Embryonic facial prominence (tissue), 1 donor: ENCODE data around the gene LAMC1.
"Not testable (repeated sequence)": the region's sequence is repeated elsewhere in the genome, so short reads cannot be mapped to it uniquely, and the experiment has no call there.

Experiments
- DNase-seq: peaks from one replicate; pipeline ENCODE4 v3.0.0-alpha.2; 2016; ENCODE audit errors: extremely low spot score

LAMC1 gene

DNA sequence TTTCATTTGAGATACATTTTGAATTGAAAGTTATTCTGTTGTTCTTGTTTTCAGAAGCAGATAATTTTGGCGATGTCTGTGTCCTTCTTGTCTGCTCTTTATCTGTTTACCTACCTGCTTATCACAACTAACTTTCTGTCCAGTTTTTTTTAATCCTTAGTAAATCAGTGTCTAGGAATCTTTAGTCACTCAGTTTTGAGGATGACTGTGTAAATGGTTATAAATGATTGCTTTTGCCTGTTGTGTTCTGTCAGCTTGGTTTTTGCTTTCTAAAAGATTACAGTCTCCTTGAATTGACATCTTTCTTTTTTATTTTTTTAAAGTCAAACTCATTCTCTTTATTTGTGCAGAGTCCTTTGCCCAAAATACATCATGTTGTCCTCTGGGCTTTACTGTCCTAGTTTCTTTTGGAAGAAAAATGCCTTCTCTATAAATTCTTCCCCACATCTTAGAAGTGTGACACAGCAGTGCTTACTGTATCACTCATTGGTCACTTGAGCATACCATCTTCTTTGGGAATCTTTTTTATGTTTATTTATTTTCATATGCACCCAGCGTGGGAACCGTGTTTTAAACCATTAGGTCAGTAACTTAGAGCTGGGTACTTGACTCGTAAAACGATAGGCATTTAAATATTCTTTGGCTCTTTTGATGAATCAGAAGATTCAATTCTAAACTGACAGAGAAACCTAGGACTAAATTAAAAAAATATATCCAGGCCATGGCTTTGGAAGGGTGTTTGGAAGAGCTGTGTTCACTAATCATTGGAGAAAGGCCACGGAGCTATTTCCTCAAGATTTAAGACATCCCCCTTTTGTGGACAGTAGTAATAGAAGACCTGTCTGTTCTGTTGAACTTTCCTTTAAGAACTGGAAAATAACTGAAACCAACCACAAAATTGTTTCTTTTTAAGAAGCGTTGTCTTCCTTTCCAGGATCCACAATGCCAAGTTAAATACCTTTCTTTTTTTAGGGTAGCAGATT lies 20.9 kb downstream of the LAMC1 start:
- DNase-seq = no peak

GRCh38 chr1:183044893-183045649 lies 21.9 kb downstream of the LAMC1 start:
- DNase-seq = no peak

DNA sequence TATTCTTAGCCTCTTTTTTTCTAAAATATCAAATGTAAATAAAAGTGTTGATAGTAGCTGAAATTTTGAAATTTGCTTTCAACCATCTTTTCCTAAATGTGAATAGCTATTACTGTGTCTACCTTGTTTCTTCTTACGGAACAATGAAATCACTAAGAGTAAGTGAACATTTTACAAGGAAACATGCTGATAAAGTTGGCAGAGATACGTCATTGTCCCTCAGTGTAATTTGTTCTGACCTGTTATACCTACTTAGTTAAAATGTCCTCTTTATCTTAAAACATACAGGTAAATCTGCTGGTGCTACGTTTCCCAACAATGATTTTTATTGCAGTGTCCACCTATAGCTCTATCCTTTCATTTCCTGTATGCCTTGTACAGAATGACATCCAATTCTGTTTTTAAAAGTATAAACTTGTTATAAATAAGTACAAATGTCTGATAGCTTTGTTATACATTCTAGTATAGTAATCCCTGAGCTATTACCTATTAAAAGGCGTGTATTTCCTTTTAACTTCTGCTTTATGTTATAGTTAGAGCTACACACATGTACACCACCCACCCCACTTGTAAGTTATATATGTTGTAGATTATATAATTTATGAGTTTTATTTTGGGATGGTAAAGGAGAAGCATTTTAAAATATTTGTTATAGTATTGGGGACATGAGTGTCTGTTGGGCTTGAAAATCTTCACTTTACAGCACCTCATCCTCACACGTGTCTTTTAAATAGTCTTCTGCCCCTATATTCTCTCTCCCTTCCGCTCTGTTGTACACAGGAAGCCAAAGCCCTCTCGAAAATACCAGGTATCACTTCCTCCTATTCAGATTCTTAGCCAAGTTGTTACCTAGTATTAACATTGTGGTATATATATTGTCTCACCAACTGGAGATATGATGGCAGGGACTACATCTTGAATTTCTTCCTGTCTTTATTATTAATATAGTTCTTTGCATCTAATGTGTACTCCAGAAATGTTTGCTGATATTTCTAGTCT lies 25.2 kb downstream of the LAMC1 start:
- DNase-seq = no peak

DNA sequence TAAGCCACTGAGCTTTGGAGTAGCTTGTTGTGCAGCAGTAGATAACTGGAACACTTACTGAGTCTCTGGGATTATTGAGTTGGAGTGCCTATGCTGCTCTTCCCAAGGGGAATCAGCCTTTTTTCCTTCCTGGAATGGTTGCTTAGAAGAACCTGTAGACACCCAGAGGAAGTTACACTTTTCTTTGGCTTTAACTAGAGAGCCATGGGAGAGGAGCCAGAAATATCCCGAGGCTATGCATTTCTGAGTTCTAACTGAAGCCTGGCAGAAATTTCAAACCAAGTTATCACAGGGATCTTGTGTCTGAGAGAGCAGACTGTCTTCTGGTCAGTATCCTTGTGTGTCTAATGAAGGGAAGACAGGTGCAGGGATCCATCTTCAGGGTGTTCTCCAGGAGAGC lies 28.3 kb downstream of the LAMC1 start:
- DNase-seq = no peak

DNA sequence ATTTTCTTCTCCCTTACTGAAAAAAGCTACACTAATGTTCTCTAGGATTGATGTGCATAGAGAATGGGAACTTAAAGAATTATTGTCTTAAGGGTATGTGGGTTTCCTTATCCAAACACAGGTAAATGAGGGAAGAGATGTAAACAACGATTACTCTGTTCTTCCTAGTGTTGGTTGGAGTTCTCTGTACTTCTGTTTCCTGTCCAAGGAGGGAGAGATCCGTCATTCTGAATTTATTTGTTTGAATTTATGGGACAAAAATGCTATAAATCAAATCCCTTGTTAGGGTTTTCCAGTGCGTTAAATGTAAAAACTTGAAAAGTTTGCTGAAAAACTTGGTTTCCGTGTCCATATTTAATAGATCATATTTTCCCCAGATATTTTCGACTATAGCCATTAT lies 29.6 kb downstream of the LAMC1 start:
- DNase-seq = no peak

DNA sequence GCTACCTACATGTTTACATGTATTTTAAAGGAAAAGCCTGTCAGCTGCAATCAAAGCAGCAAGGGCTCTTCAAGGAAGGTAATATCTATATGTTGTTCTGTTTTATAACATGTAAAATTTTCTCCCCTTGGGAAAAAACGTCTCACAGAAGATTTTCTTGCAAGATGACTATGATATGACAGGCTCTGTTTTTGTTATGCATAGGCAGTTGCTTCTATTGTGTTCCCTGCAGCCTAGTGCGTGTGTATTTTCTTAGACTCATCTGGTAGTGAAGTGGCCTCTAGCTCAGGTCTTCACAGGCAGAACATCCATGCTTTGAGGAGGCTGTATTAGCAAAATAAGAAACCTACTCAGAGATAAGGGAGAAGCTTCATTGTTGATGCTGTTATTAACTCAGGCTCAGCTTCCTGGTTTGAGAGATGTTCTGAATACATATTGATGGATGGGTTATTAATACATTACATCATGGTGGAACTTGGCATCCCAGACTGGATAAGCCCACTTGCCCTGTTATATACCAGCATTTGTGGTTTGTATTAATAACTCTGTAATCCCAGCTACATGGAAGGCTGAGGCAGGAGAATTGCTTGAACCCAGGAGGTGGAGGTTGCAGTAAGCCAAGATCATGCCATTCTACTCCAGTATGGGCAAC lies 35.8 kb downstream of the LAMC1 start:
- DNase-seq = no peak

DNA sequence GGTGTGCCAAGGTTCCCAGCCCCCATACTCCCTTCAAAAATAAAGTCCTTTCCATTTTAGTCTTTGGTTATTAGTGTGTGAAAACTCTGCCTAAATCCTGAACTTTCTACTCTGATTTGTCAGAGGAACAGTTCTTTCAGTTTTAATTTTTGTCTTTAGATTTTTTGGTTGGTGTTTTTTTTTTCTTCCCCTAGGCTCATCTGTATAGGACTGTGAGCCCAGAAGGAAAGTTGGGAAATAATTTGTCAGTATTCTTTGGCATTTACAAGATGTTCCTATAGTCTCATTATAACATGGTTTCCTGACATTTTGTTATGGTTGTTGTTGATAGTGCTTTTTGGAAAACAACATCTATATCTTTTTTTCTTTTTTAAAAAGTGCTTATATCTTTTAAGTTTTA lies 38.0 kb downstream of the LAMC1 start:
- no peak for DNase-seq

DNA sequence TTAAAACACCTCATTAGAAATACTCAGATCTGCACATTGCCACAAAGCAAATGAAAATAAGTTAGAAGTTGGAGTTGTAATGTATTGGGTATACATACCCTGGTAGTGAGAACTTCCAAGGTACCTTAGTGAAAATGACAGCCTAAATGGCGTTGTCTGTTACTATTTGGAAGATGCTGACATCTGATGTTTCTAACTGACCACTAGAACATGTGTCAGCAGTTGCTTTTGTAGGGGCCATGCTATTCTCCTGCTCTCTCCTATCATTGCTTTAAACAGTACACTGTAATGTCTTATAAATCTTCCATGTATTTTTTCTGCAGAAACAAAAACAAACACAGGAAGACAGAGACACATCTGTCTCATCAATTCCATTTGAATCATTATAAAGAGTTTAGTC lies 40.1 kb downstream of the LAMC1 start:
- no peak for DNase-seq

DNA sequence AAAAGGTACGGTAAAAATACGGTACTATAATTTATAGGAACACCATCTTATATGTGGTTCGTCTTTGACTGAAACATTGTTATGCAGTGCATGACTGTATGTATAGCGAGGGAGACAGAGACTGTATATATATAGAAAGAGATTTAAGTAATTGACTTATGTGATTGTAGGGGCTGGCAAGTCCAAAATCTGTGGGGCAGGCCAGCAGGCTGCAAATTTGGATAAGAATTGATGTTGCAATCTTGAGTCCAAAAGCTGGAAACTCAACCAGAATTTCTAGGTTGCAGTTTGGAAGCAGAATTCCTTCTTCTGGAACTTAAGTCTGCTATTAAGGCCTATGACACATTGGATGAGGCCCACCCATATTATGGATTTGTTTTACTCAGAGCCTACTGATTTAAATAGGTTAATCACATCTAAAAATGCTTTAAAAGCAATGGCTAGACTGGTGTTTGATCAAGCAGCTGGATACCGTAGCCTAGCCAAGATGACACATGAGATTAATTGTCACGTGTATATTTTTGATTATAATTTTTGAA lies 42.0 kb downstream of the LAMC1 start:
- no peak for DNase-seq

- DNase-seq = not testable (repeated sequence)
These were observed 43.2 kb downstream of the LAMC1 start for GRCh38 chr1:183066432-183066831.

DNA sequence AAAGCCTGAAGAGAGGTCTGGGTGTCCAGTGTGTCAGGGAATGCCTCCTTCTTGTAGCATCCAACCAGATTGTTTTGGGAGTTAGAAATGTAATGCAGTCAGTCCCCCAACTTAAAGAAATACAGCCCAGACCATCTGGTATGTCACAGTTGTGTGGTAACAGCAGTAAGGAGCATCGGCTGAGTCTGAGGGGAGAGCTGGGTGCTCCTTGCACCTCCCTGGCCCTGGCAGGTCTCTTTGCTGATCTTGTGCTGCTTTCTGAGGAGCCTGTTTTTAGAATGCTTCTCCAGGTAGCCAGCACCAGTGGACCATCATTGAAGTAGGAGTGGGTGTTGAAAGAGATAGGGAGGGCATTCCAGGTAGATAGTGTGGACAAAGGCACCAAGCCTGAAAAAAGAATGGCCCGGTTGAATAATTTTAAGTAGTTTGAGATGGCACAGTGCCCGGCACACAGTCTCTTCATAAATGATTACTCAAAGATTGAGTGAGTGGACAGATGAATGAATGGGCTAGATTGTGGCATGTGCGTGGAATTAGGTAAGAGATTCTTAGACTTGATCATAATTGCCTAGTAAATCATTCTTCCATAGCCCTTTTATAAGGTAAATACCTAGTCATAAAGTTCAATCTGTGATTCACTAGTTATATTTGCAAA lies 46.5 kb downstream of the LAMC1 start:
- no peak for DNase-seq

- no peak for DNase-seq
These were observed 47.2 kb downstream of the LAMC1 start for GRCh38 chr1:183070234-183070922.

DNA sequence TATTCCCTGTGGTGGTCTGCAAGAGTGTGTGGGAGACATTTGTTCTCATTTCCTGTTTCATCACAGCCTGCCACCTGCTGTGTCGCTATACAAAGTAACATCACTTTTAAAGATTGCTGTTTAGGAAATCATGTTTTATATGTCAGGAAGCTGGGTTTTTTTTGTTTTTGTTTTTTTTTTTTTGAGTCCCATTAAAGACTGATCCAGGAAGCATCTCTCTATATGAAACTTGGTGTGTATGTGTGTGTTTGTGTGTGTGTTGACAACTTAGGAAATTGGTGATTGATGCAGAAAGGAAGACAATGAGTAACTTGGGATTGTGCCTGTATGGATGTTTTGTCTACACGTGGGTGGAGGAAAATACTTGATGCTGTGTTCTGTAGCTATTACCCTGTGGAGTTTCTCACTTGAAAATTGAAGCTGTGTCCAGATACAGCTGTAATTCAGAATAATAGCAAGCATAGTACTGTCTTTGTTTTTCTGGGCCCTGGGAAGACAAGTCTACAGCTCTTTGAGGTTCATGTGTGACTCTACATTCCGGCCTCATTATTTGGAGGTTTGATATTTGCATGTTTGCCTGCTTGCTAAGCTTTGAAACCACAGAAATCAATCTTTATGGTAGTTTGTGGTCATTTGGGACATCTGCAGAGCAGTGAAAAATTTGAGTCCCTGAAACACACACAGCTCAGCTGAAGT lies 47.9 kb downstream of the LAMC1 start:
- DNase-seq = no peak

DNA sequence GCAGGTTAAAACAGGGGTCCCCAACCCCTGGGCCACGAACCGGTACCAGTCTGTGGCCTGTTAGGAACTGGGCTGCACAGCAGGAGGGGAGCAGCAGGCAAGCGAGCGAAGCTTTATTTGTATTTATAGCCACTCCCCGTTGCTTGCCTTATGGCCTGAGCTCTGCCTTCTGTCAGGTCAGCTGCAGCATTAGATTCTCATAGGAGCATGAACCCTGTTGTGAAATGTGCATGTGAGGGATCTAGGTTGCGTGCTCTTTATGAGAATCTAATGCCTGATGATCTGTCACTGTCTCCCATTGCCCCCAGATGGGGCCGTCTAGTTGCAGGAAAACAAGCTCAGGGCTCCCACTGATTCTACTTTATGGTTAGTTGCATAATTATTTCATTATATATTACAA lies 49.4 kb downstream of the LAMC1 start:
- not testable (repeated sequence) for DNase-seq

GRCh38 chr1:183073320-183073719 lies 50.1 kb downstream of the LAMC1 start:
- DNase-seq = no peak

DNA sequence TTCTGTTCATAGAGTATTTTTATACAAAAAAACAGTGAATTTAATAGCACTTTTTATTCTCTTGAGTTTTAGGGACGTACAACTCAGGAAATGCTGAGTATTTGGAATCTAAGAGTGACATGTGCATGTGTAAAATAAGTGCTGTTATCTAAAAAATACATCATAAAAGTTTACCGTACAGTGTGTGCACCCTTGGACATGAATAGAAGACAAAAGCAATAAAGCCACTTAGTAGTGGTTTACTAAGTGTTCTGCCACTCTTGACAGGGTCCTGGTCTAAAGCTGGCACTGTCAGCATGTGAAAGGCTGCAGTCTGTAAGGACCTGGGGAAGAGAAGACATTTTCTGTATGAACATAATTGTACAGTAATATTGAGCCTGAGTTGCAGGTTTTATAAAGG lies 51.0 kb downstream of the LAMC1 start:
- DNase-seq = no peak

DNA sequence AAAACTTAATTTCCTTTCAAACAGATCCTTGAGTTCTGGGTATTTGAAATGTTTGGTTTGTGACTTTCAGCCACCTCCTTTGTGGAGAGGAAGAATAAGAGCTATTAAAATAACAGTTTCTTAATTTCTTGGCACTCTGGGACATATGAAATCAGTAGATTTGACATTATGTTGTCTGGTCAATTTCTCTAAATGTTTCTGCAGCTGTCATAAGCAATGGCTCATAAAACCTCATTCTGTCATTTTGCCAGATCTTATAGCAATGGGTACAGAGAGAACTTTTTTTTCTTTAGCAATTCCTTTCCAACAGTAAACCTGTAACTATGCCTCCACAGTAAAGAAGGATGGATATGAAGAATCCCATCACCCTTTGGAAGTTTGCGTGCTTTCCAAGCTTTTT lies 52.6 kb downstream of the LAMC1 start:
- DNase-seq = no peak

DNA sequence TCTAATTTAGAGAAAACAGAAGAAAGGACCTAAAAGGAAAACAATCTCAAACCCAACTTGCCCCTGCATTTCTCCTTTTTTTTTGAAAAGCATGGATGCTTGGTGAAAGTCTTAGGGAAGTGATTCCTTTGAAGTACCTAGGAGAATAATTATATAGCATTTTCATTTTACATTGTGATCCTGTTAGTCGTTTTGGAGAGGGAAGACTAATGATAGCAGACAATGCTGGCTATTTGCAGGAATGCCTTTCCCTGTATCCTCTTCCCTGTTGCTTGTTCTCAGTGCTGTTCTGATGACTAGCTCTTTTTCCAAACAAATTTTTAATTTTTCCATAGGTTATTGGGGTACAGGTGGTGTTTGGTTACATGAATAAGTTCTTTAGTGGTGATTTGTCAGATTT lies 53.9 kb downstream of the LAMC1 start:
- no peak for DNase-seq
